Left ventricle myocardium inferior (tissue), 1 donor: ENCODE results near the gene ITGBL1. TPM values are rescaled to one million over a fixed set of nuclear protein-coding genes. Genes with fewer than 3 reads are reported as not detected.
A peak's percentile ranks its signal among the peaks of the same experiment; 100 is the strongest.

Source experiments
- DNase-seq: peaks from one replicate; pipeline ENCODE4 v3.0.0-alpha.2; 2020
- H3K27ac ChIP-seq: fragments of 200-600 bp; replicated peaks from 2 replicates; pipeline ENCODE4 v1.8.0; 2021
- H3K27me3 ChIP-seq: fragments of 200-600 bp; 2 replicates; pipeline ENCODE4 v1.8.0; 2021; ENCODE audit warnings: low read depth
- H3K36me3 ChIP-seq: fragments of 200-600 bp; 2 replicates; pipeline ENCODE4 v1.8.0; 2021
- H3K4me1 ChIP-seq: fragments of 200-600 bp; 2 replicates; pipeline ENCODE4 v1.8.0; 2021
- H3K4me3 ChIP-seq: fragments of 200-600 bp; 2 replicates; pipeline ENCODE4 v1.8.0; 2021; ENCODE audit warnings: mild to moderate bottlenecking, moderate library complexity
- H3K9me3 ChIP-seq: fragments of 200-600 bp; replicated peaks from 2 replicates; pipeline ENCODE4 v1.8.0; 2021
- CTCF ChIP-seq: fragments of 200-600 bp; IDR thresholded peaks from 2 replicates; pipeline ENCODE4 v1.8.0; 2021; ENCODE audit warnings: antibody characterized with exemption, mild to moderate bottlenecking, borderline replicate concordance
- intact Hi-C: fragments of 100-400 bp; cut with micrococcal nuclease; formaldehyde crosslinking; loops from one replicate; pipeline ENCODE4 v1.11.0; 2022
- total RNA-seq: library from RNA; stranded (reverse); fragmentation: NEBNext Ultra II Directional; extraction: Animal tissue kit (Norgen Biotek cat#: 25700); gene quantifications from one replicate; pipeline ENCODE4 v1.2.1, GENCODE V29; 2021
- donor health status: DM: no; HTN: yes; CAD: no; lungs with severe emphysema.

The ITGBL1 gene
- total RNA-seq, 1 donor from 2014 or later = 2.2 TPM

GRCh38 chr13:101487438-101487830 lies 35.0 kb downstream of the ITGBL1 start:
- peak overlapping the region; percentile 34 for H3K27ac ChIP-seq
- H3K27me3 ChIP-seq = no peaks in the 10 kb centered on the region
- DNase-seq = no peak
- no peaks in the 10 kb centered on the region for H3K36me3 ChIP-seq
- peaks cover 5% of the 10 kb centered on the region for H3K9me3 ChIP-seq
- peaks cover 7% of the 10 kb centered on the region for H3K4me1 ChIP-seq
- intact Hi-C loops = no loop called here
- no peak for TF ChIP-seq CTCF
- H3K4me3 ChIP-seq = no peak overlapping the region

GRCh38 chr13:101488734-101489133 lies 36.3 kb downstream of the ITGBL1 start:
- TF ChIP-seq CTCF = no peak
- intact Hi-C loops = no loop called here
- peaks cover 7% of the 10 kb centered on the region for H3K4me1 ChIP-seq
- peaks cover 5% of the 10 kb centered on the region for H3K9me3 ChIP-seq
- H3K4me3 ChIP-seq = no peak overlapping the region
- H3K27me3 ChIP-seq = no peaks in the 10 kb centered on the region
- no peak overlapping the region for H3K27ac ChIP-seq
- no peaks in the 10 kb centered on the region for H3K36me3 ChIP-seq
- DNase-seq = no peak

- Histone ChIP-seq H3K27me3 (no peaks in the 10 kb centered on the region), H3K27ac (peak overlapping the region; percentile 45), H3K9me3 (peaks cover 5% of the 10 kb centered on the region), H3K4me1 (peaks cover 7% of the 10 kb centered on the region), H3K36me3 (no peaks in the 10 kb centered on the region), H3K4me3 (no peak overlapping the region)
- DNase-seq = no peak
- intact Hi-C loops = no loop called here
- TF ChIP-seq CTCF = no peak
Observed at GRCh38 chr13:101489643-101490405, 37.3 kb downstream of the ITGBL1 start.

GRCh38 chr13:101490406-101491015 lies 38.0 kb downstream of the ITGBL1 start:
- no peak for DNase-seq
- no peak overlapping the region for H3K4me3 ChIP-seq
- intact Hi-C loops = no loop called here
- peaks cover 2% of the 10 kb centered on the region for H3K9me3 ChIP-seq
- H3K27me3 ChIP-seq = no peaks in the 10 kb centered on the region
- no peaks in the 10 kb centered on the region for H3K36me3 ChIP-seq
- peaks cover 7% of the 10 kb centered on the region for H3K4me1 ChIP-seq
- H3K27ac ChIP-seq = peak overlapping the region; percentile 45
- TF ChIP-seq CTCF = no peak

GRCh38 chr13:101492251-101492910 lies 39.9 kb downstream of the ITGBL1 start:
- Histone ChIP-seq H3K27ac (no peak overlapping the region), H3K36me3 (no peaks in the 10 kb centered on the region), H3K4me1 (peaks cover 5% of the 10 kb centered on the region), H3K27me3 (no peaks in the 10 kb centered on the region), H3K9me3 (no peaks in the 10 kb centered on the region), H3K4me3 (no peak overlapping the region)
- intact Hi-C loops = no loop called here
- no peak for DNase-seq
- TF ChIP-seq CTCF = no peak
